ENCODE results near the gene ZSCAN2.

ZSCAN2 gene

GRCh38 chr15:84666373-84666772 lies 65.6 kb downstream of the ZSCAN2 start:
- TF ChIP-seq CTCF (IDR thresholded peaks at IDR 0.05; ENCODE audit: low read depth, low read length), result no peak
- H3K4me3 ChIP-seq (ENCODE audit: low read depth, low read length), result no peak overlapping the region

- H3K4me3 ChIP-seq (ENCODE audit: low read depth, low read length), result no peak overlapping the region
- TF ChIP-seq CTCF (IDR thresholded peaks at IDR 0.05; ENCODE audit: low read depth, low read length), result no peak
These were observed 67.6 kb downstream of the ZSCAN2 start for GRCh38 chr15:84668221-84668982.

GRCh38 chr15:84669726-84670125 lies 68.9 kb downstream of the ZSCAN2 start:
- no peak overlapping the region for H3K4me3 ChIP-seq (ENCODE audit: low read depth, low read length)
- no peak for TF ChIP-seq CTCF (IDR thresholded peaks at IDR 0.05; ENCODE audit: low read depth, low read length)

DNA sequence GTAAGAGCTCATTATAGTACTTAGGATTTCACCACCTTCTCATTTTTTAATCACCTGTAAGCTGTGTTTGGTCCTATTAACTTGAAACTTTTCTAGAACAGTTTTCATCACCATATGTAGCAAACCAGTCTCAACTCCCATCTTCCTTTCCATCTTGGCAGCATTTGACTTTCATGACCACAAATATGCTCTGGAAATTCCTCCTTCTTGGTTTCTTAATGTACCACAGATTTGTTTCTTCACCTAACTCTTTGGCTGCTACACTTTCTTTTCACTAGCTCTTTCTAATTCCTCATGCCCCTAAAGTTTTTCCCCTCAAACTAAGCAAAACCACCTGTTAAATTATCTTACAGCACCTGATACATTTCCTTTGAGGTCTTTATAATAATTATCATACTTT lies 70.4 kb downstream of the ZSCAN2 start:
- TF ChIP-seq CTCF (IDR thresholded peaks at IDR 0.05; ENCODE audit: low read depth, low read length), result no peak

More for the DNA sequence above, 70.4 kb downstream of the ZSCAN2 start:
- H3K4me3 ChIP-seq (ENCODE audit: low read depth, low read length), result no peak overlapping the region

Data from WI38 (cell line).